Heart right ventricle (tissue), 16 donors: Measurements from ENCODE around the gene ADAR. TPM values are rescaled to one million over a fixed set of nuclear protein-coding genes. Genes with fewer than 3 reads are reported as not detected.
A peak's percentile ranks its signal among the peaks of the same experiment; 100 is the strongest.

Experiments used
- ATAC-seq, 8 donors: fragments of 200-7000 bp; cut with Tn5 transposase; one replicate each; pipeline ENCODE4 v1.9.1; 2020; ENCODE audit warnings: mild to moderate bottlenecking in 8 of 8, moderate library complexity in 8 of 8, moderate number of reproducible peaks in 1 of 8
- DNase-seq, 2 donors: peaks; one replicate each; pipeline ENCODE4 v3.0.0-alpha.2; 2020
- H3K27ac ChIP-seq, 10 donors: fragments of 200-600 bp; sonication (generic) in 2 of 10; one replicate each; pipeline versions ENCODE4 v1.5.0 to v1.8.0; 2020 to 2022; ENCODE audit warnings: mild to moderate bottlenecking in 3 of 10
- H3K27me3 ChIP-seq, 7 donors: fragments of 200-600 bp; one replicate each; pipeline ENCODE4 v1.8.0; 2021 to 2022; ENCODE audit warnings: mild to moderate bottlenecking in 2 of 7
- H3K36me3 ChIP-seq, 9 donors: fragments of 200-600 bp; sonication (generic) in 1 of 9; one replicate each; pipeline versions ENCODE4 v1.5.0 to v1.8.0; 2020 to 2022; ENCODE audit warnings: mild to moderate bottlenecking in 2 of 9
- H3K4me1 ChIP-seq, 9 donors: fragments of 200-600 bp; sonication (generic) in 1 of 9; one replicate each; pipeline versions ENCODE4 v1.5.0 to v1.8.0; 2020 to 2022; ENCODE audit warnings: mild to moderate bottlenecking in 4 of 9
- H3K4me3 ChIP-seq, 10 donors: fragments of 200-600 bp; sonication (generic) in 2 of 10; one replicate each; pipeline versions ENCODE4 v1.5.0 to v1.8.0; 2020 to 2022; ENCODE audit warnings: mild to moderate bottlenecking in 7 of 10, moderate library complexity in 2 of 10
- H3K9me3 ChIP-seq, 11 donors: fragments of 200-600 bp in 10 of 11; sonication (generic) in 2 of 11; one replicate each; pipeline versions ENCODE4 v1.5.0 to v1.8.0; 2013 to 2022; ENCODE audit warnings: mild to moderate bottlenecking in 2 of 11, control low read depth in 1 of 11, moderate library complexity in 1 of 11
- WGBS, 2 donors: extraction: QIAGEN DNeasy Blood & Tissue Kit; methylation state at CpG; one replicate each; pipeline ENCODE4 v1.1.7; 2013; ENCODE audit warnings: inconsistent platforms in 1 of 2; 5-methylcytosine and 5-hydroxymethylcytosine counted together
- intact Hi-C, 10 donors: fragments of 100-400 bp; cut with DNase I; formaldehyde crosslinking; loops; one replicate each; pipeline versions ENCODE4 v1.11.1 to v1.14.2; 2022
- polyA plus RNA-seq, 2 donors: library from polyadenylated mRNA; stranded (reverse); fragments of 200-250 nt; gene quantifications; one replicate each; pipeline ENCODE4 v1.2.3, GENCODE V29; 2013
- total RNA-seq, 10 donors: library from RNA; stranded (reverse); fragmentation: NEBNext Ultra II Directional in 3 of 10; extraction: Animal tissue kit (Norgen Biotek cat#: 25700) in 3 of 10; gene quantifications; one replicate each; pipeline versions ENCODE4 v1.2.1 to v1.2.4, GENCODE V29; 2021 to 2023
- TF ChIP-seq, protein P1 (sequence below), 9 donors: fragments of 200-600 bp; sonication (generic) in 2 of 9; IDR thresholded peaks; one replicate each; pipeline versions ENCODE4 v1.5.0 to v1.8.0; 2021 to 2022; ENCODE audit warnings: antibody characterized with exemption in 9 of 9, mild to moderate bottlenecking in 5 of 9, moderate library complexity in 1 of 9
- donor health status: Arrhythmogenic right ventricular cardiomyopathy.
- donor health status: ischemic (EF 13 %, LVEDD 7.1; RV severe dilation, severe dysfunction).
- donor health status: healthy with polysubstance abuse.
- donor health status: DM: no; HTN: yes; CAD: no.
- donor health status: DM: no; HTN: no; CAD: no.
- donor health status: ischemic (EF 25% LVEDD 6.9; RV normal size, moderate dysfunction).
- donor health status: ischemic (EF 25% LVEDD 5.7; RV mildly dilated, moderate dysfunction).
- donor health status: healthy.
- donor health status: DM: yes; HTN: yes; CAD: no.
- donor health status: Ischemic cardiomyopathy.
- donor health status: ischemic (EF 35%, LVEDD 5.7; RV mildly dilated, moderate dysfunction).
- donor health status: nonischemic (EF 11% LVEDD 7.7; RV severe dilation, severe dysfunction).
- donor health status: DM: yes; HTN: yes; CAD: no.
- donor health status: PGD.
- donor health status: ischemic (EF 29% LVEDD 5.4; RV normal size, mild dysfunction).
- donor health status: nonischemic (EF 23%, LVEDD 6.1; RV moderate dilation, normal function).

Gene ADAR
- total and polyA plus RNA-seq, 12 donors: 15.4 to 103 (median 52.1) TPM

DNA sequence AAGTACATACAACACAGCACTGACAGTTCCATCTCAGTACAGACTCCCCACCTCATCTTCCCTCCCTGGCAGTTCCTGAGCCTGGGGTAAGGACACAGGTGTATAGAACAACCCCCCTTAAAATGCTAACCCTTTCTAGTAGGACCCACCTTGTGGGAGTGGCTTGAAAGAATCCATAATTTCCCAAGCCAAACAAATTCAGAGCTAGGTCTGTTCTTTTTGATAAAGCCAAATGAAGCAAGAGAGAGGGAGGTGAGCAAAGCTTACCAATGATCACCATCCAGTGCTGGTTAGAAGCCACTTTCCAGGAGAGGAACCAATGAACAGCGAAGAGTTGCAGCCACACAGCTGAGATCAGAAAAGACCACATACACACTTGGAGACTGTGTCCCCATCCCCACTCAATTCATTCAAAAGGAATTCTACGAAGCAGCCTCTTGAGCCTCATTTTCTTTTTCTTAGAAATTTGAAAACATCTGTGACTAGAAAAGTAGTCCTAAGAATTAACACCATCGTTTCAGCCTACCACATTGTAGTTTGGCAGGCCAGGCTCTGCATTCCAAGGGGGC, 58.7 kb downstream of the ADAR start:
- Histone ChIP-seq H3K27me3 (no peaks in the 10 kb centered on the region), H3K9me3 (no peaks in the 10 kb centered on the region), H3K4me1 (peaks cover 0 to 34% (median 24%) of the 10 kb centered on the region in 9 donors), H3K4me3 (no peak overlapping the region), H3K27ac (no peak overlapping the region), H3K36me3 (peaks cover 0 to 73% (median 53%) of the 10 kb centered on the region in 9 donors)
- ATAC-seq: no peak
- 80 to 88% methylated on average over 3 of the region's 3 CpGs for WGBS, 2 donors
- TF ChIP-seq, protein P1, sequence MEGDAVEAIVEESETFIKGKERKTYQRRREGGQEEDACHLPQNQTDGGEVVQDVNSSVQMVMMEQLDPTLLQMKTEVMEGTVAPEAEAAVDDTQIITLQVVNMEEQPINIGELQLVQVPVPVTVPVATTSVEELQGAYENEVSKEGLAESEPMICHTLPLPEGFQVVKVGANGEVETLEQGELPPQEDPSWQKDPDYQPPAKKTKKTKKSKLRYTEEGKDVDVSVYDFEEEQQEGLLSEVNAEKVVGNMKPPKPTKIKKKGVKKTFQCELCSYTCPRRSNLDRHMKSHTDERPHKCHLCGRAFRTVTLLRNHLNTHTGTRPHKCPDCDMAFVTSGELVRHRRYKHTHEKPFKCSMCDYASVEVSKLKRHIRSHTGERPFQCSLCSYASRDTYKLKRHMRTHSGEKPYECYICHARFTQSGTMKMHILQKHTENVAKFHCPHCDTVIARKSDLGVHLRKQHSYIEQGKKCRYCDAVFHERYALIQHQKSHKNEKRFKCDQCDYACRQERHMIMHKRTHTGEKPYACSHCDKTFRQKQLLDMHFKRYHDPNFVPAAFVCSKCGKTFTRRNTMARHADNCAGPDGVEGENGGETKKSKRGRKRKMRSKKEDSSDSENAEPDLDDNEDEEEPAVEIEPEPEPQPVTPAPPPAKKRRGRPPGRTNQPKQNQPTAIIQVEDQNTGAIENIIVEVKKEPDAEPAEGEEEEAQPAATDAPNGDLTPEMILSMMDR (IDR thresholded peaks at IDR 0.05): no peak
- no peak for DNase-seq
- intact Hi-C loops: loop anchor here in 6 of 10 donors (2.0 to 10.0 kb wide), 5 partner anchors 67 to 194 kb away; partner anchors contain the start of gene IL6R (in 2 of the 6)

DNA sequence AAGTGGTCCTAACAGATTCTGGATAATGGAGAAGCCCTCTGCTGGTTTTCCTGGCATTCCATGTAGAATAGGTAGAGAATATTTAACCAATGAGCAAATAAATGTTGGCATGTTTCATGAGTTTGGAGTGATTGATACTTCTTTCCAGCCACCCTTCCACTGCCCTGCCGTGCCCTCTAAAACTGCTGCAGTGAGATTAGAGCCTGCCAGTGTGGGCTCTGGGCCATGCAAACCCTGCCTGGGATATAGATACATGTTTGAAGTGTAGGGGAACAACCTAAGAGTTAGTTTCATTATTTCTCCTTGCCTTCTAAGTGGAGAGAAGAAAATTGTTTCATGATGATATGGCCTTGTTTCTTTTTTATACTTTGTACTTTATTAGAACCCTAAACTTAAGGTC, 60.0 kb downstream of the ADAR start:
- peak overlapping the region in 7 of 10 donors; percentile 14 to 49 (median 32) for H3K27ac ChIP-seq
- TF ChIP-seq, protein P1 (IDR thresholded peaks at IDR 0.05): no peak
- no peaks in the 10 kb centered on the region for H3K9me3 ChIP-seq
- peak; percentile 34 to 35 for DNase-seq
- H3K4me1 ChIP-seq: peaks cover 0 to 34% (median 19%) of the 10 kb centered on the region in 9 donors
- WGBS, 2 donors: 33% methylated on average over 1 of the region's 1 CpG
- no peak overlapping the region for H3K4me3 ChIP-seq
- no peaks in the 10 kb centered on the region for H3K27me3 ChIP-seq
- peaks cover 0 to 60% (median 42%) of the 10 kb centered on the region in 9 donors for H3K36me3 ChIP-seq
- intact Hi-C loops: loop anchor here in 6 of 10 donors (2.0 to 10.0 kb wide), 5 partner anchors 66 to 193 kb away; partner anchors contain the start of gene IL6R (in 2 of the 6)
- ATAC-seq: peak in 7 of 8 donors; percentile 49 to 84 (median 75)

DNA sequence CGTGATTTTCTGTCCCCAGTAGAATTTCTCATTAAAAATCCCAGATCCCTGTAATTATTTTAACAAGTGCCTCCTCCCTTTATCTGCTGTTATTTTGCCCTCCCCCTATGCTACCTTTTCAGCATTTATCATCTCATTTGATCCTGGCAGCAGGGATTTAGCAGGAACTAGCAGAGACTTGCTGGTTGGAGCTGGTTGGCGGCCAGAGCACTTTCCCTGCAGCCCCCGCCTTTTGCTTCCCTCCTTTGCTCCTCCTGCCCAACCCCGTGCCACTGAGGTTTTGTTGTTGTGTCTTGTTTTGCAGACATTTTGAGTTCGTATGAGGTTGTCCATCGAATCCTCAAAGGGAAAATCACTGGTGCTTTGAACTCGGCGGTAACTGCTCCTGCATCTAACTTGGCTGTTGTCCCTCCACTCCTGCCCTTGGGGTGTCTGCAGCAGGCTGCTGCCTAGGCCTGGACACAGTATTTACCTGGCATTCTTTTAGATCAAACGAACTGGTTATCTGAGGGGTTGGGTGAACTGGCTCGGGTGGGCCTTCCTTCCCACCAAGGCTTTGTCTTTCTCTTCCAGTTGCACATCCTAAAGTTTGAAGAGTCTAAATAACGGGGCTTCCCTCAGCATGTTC, 60.8 kb downstream of the ADAR start:
- Histone ChIP-seq H3K4me3 (no peak overlapping the region), H3K9me3 (no peaks in the 10 kb centered on the region), H3K36me3 (peaks cover 0 to 52% (median 34%) of the 10 kb centered on the region in 9 donors), H3K27me3 (no peaks in the 10 kb centered on the region), H3K27ac (peak overlapping the region in 4 of 10 donors; percentile 27 to 49 (median 36)), H3K4me1 (peaks cover 0 to 34% (median 19%) of the 10 kb centered on the region in 9 donors)
- DNase-seq (no peak), ATAC-seq (no peak)
- TF ChIP-seq, protein P1 (IDR thresholded peaks at IDR 0.05): no peak
- WGBS, 2 donors: 70 to 73% methylated on average over 11 of the region's 11 CpGs
- intact Hi-C loops: loop anchor here in 6 of 10 donors (2.0 to 10.0 kb wide), 6 partner anchors 65 to 192 kb away; partner anchors contain the start of gene IL6R (in 2 of the 6)

DNA sequence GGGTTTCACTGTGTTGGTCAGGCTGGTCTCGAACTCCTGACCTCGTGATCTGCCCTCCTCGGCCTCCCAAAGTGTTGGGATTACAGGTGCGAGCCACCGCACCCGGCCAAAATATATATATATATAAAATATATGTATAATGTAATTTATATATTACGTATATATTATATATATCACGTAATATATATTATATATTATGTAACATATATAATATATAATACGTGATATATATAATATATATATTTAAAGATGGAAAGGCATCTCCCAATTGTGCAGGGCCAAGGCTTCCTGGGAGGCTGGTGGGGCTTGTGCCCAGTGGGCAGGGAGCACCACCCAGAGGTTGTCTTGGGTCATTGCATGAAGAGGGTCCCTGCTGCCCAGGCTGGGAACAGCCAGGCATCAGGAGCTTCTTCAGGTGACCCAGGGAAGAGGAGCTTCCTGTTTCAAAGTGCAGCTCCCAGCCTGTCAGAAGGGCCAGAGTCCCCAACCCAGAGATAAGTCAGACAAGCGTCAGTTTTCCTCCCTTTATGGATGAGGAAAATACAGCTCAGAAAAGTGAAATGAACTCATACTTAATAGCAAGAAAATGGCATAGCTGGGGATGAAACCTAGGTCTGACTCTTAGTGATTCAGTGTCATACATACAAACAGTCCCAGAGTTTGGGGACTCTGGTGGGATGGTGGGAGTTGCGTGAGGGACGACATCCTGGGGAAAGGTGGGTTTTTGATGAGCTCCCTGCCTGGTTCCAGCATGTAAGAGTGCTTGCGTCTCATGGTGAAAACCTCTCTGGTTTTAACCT, 61.5 kb downstream of the ADAR start:
- no peaks in the 10 kb centered on the region for H3K27me3 ChIP-seq
- H3K9me3 ChIP-seq: no peaks in the 10 kb centered on the region
- H3K36me3 ChIP-seq: peaks cover 0 to 45% (median 26%) of the 10 kb centered on the region in 9 donors
- intact Hi-C loops: loop anchor here in 6 of 10 donors (1.0 to 10.0 kb wide), 7 partner anchors 64 to 192 kb away; partner anchors contain the start of gene IL6R (in 2 of the 6)
- H3K4me3 ChIP-seq: no peak overlapping the region
- ATAC-seq: peak in 6 of 8 donors; percentile 70 to 80 (median 74)
- H3K4me1 ChIP-seq: peaks cover 0 to 34% (median 19%) of the 10 kb centered on the region in 9 donors
- peak; percentile 49 to 51 for DNase-seq
- no peak overlapping the region for H3K27ac ChIP-seq
- 82 to 83% methylated on average over 13 of the region's 13 CpGs for WGBS, 2 donors
- TF ChIP-seq, protein P1 (IDR thresholded peaks at IDR 0.05): peak; percentile 67 to 86 (median 83)
